GM19397 (cell line): ENCODE data around the gene SLC6A13.
"Not testable (repeated sequence)": the region's sequence is repeated elsewhere in the genome, so short reads cannot be mapped to it uniquely, and the experiment has no call there.

Experiments
- ATAC-seq: cut with Tn5 transposase; IDR thresholded peaks from one replicate; pipeline ENCODE4 v1.9.1; 2021; ENCODE audit warnings: mild to moderate bottlenecking, moderate library complexity; ENCODE audit not compliant: unreplicated experiment

SLC6A13 gene

DNA sequence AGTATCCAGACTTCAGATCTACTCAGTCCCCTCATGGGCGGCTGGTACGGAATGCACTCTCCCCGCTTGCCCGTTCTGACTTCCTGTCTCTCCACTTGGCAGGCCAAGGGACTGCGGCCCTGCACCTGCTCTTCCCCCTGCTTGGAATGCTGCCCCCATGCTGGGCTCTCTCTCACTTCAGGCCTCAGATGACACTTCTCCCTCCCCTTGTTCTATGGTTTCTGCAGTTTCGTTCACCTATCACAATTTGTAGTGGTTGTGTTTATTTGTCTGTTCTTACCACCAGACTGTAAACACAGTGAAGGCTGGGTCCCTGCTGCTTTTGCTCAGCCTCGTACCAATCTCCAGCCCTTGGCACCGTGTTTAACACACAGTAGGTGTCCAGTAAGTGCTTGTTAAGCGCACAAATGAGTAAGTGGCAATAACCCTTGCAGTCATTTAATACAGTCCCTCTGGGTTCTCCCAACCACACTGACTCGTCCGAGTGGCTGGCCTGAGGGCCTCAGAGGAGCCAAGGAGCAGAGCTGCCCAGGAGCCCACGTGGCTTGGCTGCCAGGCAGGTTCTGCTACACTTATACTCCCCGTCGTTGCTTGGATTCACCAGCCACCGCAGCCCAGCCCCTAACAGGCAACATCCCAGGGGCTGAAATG lies 60.4 kb downstream of the SLC6A13 start:
- ATAC-seq: no peak

DNA sequence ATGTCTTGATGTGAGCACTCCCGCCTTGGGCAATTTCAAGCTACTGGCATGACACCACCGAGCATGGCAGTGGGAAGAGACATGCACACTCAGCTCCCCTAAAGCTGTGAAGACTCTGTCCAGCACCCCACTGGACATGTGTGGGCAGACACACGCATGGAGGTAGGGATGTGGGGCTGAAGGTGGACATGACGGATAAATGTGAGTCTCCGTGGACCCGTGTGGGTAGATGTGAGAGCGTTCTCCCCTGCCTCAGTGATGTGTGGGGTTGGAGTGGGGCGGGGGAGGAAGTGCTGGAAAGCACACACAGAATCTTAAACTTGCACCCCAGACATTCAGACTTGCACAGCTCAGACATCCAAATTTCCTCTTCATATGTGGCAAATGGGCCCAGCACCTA lies 61.3 kb downstream of the SLC6A13 start:
- no peak for ATAC-seq

DNA sequence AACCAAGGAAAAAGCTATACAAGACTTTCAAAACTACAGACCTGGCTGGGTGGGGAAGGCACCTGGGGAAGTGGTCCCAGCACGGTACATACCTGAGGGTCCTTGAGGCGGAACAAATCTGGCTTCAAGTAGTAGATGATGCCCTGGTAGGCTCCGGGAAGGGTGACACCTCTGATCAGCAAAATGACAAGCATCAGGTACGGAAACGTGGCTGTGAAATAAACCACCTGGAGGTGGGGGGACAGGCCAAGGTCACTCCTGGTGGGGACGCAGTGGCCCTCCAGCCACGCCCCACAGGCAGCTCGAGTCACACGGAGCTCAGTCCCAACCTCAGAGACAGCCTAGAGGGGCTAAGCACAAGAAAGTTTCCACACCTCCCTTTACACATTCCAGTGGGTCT lies 63.9 kb downstream of the SLC6A13 start:
- no peak for ATAC-seq

DNA sequence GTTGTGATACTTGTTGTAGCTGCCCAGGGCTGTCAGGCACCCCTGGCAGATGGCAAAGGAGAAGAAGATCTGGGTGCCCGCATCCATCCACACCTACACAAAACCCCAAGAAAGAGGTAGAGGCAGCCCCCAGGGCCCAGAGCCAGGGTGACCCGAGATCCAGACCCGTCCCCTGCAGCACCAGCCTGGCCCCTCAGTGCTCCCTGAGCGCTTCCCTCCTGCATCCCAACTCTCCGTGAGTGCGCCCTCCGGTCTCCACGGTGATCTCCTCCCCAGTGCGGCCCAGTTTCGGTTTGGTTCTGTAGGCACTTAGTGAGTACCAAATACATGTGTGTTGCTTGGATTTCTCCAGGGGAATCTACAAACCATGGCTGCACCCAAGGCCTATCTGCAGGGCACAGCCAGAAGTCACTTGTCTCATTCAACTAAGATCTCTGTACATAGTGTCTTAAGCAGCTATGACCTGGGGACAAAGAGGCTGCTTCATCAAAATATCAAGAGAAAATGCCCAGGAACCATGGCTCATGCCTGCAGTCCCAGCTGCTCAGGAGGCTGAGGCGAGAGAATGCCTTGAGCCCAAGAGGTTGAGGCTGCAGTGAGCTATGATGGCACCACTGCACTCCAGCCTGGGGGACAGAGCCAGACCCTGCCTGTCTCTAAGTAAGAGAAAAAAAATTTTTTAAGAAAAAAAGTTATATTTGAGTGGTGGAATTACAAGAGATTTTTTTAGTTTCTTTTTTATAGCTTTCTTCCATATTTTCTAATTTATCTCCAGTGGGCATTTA lies 64.5 kb downstream of the SLC6A13 start:
- ATAC-seq: no peak

DNA sequence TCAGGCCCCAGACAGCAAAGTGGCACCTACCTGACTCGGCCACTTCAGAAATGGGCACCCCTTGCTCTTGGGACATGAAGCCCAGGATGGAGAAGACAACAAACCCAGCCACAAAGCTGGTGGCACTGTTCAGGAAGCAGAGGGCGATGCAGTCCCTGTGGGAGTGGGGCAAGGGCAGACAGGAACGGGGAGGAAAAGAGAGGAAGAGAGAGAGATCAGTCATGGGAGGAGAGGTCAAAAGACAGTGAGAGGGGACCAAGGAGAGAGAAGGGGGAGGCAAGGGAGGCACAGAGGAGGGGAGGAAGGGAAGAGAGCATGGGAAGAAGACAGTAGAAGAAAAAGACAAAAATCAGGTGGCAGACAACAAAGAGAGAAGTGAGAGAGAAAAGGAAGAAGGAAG lies 65.3 kb downstream of the SLC6A13 start:
- no peak for ATAC-seq

DNA sequence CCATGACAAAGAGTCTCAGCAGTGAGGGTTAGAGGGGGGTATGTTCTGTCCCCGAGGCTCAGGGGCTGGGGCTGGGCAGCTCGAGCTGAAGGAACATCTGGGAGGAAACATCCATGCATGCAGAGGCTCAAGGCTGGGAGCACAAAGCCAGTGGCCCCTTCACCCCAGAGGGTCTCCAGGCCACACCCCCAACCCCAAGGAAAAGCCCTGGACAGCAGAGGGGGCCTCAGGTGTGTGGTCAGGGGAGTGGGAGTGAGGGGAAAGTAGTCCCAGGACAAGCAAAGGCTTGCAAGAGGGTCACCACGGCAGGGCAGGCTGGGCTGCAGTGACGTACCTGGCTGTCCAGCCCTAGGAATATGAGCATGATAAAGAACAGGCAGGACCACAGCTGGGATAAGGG lies 66.2 kb downstream of the SLC6A13 start:
- ATAC-seq: no peak

DNA sequence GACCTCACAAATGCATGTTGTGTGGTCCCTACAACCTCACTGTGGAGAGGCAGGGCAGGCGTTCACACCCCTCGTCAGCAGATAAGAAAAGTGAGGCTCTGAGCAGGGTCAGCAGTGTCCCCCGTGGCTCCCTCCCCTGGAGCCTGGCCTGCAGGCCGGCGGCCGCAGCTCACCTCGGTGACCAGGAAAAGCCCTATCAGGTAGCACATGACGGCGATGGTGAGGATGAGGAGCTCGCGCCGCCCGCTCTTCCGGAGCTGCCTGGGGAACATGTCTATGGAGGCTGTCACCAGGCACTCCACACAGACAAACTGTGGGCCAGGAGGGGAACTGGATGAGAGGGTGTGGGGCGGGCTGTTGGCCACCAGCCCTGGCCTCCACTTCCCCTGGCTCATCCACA lies 66.7 kb downstream of the SLC6A13 start:
- no peak for ATAC-seq

DNA sequence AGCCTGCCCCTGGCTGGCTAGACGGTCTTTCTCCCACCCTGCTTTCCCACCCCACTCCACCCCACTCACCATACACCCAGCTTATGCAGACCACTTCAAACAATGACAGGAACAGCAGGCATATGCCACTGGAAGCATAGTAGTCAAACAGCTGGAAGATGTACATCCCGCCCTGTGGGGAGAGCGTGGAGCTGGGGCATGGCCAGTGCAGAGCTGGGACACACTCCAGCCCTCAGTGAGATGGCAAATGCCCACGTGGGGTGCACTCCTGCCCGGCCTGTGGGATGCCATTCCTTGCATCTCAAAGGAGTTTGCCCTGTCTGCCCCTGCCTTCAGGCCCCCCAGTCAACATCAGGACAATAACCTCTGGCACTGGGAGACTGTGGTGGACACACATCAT lies 67.5 kb downstream of the SLC6A13 start:
- ATAC-seq: no peak

DNA sequence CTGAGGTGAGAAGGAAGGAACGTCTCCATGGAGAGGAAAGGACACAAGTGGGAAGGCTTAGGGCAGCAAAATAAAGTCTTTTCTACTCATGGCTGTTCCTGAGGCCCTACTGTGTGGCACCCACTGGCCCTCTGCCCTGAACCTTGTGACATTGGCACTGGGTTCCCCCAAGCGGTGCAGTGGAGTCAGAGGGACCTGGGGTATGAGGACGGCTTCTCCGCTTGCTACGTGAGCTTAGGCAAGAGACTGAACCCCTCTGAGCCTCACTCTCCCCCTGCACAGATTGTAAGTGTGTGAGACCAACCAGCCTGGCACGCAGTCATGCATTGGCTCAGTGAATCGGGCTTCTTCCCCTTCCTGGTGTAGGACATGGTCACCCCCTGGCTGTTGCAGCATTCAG lies 68.4 kb downstream of the SLC6A13 start:
- no peak for ATAC-seq

DNA sequence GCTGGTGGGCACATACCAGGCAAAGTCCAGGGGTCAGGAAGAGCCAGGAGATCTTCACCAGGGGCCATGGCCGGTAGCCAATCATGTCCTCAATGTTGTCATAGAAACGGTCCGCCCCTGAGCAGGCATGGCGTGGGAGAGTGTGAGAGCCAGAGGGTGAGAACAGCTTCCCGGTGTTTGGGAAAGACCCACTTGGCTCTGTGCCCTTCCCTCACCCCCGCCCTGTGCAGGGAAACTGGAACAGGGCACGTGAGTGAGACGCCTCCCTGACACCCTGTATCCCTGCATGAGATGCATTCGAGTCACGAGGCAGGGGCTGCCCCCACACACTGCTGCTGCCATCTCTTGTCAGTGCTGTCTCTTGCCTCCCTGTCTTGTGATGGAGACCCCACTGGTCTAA lies 69.4 kb downstream of the SLC6A13 start:
- no peak for ATAC-seq

DNA sequence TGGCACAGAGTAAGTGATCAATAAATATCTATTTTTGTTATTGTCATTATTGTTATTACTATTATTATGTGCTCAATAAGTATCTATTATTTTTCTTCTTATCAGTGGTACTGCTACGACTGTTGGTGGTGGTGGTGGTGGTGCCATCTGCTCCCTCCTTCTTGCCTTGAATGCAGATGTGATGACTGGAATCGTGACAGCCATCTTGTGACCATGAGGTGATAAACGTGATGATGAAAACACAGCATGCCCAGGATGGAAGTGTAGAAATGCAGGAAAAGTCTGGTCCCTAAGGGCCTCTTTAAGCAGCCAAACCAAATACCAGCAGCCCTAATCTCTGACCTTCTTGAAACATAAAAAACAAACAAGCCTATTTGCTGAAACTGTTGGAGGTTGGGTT lies 71.1 kb downstream of the SLC6A13 start:
- no peak for ATAC-seq

DNA sequence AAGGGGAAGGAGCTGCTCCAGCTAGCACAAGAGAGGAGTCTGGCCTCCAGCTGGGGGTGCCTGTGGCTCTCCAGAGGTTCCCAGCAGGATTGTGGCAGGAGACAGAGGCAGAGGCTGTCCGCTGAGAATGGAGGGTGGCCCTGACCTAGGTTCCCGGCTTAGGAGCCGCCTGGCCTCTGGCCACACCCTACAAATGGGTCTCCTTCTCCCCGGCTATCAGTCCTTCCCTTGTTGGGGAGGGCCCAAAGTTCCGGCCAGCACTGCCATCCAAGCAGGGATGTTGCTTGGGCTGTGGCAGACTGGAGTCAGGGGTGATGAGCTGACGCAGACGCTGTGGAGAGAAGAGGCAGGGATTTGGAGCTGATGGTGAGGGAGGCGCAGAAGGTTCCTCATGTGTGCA lies 71.8 kb downstream of the SLC6A13 start:
- ATAC-seq: no peak

DNA sequence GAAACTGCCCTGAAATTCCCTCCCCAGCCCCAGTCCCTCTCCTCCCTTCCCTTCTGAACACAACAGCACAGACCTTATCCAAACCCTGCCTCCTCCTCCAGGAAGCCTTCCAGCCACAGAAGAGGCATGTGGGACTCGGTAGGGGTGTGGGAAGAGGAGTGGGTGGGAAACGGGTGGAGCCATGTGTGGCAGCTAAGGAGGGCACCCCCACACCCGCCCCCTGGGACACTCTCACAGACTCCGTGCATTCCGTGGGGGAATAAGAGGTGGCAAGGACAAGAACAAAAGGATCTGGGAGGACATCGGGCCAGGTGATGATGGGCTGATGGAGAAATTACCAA lies 73.0 kb downstream of the SLC6A13 start:
- no peak for ATAC-seq

DNA sequence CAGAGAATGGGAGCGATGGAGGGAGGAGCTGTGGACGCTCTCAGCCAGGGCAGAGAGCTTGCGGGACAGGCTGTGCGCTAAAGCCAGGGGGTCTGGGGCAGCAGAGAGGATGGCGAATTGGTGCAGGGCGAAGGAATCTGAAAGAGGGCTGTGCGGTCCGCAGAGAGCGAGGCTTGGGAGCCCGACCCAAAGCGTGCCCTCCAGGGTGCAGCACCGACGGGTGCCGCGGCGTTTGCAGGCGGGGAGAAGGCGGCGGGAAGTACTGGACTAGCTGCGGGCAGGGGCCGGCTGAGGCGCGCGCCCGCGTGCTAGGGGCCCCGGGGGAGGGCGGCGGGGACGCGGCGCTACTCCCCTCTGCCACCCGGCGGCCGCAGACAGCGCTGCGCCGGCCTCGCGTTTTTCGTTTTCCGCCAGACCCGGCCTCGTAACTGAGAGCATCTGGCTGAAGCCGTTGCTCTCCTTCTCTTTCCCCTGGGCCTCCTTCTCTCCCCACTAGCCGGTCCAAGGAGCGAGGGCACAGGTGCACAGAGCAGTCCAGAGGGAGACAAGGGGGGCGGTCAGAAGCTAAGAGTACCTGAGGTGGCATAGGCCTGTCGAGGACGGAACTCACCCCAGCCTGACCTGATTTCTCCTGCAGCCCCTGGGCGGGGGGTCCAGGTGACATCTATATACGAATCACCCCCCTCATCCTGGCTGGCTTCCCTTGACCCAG lies 73.6 kb downstream of the SLC6A13 start:
- peak; percentile 64 for ATAC-seq

DNA sequence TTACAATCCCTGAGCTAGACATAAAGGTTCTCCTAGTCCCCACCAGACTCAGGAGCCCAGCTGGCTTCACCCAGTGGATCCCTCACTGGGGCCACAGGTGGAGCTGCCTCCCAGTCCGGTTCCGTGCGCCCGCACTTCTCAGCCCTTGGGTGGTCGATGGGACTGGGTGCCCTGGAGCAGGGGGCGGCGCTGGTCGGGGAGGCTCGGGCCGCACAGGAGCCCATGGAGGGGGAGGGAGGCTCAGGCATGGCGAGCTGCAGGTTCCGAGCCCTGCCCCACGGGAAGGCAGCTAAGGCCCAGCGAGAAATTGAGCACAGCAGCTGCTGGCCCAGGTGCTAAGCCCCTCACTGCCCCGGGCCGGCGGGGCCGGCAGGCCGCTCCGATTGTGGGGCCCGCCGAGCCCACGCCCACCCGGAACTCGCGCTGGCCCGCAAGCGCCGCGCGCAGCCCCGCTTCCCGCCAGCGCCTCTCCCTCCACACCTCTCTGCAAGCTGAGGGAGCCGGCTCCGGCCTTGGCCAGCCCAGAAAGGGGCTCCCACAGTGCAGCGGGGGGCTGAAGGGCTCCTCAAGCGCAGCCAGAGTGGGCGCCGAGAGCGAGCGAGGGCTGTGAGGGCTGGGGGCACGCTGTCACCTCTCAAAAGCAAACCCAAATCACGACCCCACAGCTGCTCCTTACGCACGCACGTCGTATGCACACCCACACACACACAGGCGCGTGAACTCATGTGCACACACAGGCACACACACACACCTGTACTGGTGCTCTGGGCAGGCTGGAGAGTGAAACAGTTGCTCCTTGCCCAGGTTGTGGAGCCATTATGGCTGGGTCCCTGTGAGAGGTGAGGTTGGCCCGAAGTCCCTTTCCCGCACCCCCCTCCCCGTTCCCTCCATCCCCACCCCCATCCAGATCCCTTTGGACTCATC lies 74.4 kb downstream of the SLC6A13 start:
- not testable (repeated sequence) for ATAC-seq

DNA sequence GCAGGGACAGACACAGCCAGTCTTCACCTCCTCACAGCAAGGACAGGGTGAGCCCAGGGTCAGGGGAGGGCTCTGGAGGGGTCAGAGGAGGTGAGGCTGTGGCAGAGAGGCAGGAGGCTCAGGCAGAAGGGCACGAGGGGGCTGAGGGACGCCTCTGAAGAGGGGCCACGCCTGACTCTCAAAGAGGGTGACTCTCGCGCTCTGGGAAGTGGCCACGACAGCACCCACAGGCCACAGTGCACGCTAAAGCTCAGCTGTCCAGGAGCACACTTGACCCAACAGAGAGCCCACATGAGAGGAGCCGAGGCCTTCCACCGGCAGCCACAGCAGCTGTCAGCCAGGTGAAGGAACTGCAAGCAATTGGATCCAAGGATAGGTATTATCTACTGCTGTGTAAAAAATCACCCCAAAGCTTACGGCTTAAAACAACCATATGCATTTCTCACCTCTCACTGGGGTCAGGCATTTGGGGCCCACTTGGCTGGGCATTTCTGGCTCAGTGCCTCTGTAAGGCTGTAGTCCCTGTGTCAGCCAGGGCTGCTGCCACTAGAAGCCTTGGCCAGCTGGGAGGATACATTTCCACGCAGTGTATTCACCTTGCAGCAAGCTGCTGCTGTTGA lies 76.5 kb downstream of the SLC6A13 start:
- ATAC-seq: no peak

DNA sequence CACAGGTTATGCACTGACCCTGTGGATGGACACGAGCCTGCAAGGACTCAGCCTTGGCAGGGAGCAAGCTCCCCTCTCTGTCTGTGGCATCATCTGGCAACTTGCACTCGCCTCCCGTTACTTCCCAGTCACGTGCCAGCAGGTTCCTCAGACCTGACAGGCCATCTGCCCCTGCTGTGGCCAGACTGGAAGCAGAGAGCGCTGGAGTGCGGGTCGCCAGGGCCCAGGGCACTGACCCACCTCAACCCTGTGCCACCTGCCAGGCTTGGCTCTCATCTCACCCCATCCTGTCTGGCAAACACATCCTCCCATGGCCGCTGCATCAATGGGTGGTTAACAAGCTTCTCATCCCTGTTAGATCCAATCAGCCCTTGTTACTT lies 77.1 kb downstream of the SLC6A13 start:
- ATAC-seq: no peak

DNA sequence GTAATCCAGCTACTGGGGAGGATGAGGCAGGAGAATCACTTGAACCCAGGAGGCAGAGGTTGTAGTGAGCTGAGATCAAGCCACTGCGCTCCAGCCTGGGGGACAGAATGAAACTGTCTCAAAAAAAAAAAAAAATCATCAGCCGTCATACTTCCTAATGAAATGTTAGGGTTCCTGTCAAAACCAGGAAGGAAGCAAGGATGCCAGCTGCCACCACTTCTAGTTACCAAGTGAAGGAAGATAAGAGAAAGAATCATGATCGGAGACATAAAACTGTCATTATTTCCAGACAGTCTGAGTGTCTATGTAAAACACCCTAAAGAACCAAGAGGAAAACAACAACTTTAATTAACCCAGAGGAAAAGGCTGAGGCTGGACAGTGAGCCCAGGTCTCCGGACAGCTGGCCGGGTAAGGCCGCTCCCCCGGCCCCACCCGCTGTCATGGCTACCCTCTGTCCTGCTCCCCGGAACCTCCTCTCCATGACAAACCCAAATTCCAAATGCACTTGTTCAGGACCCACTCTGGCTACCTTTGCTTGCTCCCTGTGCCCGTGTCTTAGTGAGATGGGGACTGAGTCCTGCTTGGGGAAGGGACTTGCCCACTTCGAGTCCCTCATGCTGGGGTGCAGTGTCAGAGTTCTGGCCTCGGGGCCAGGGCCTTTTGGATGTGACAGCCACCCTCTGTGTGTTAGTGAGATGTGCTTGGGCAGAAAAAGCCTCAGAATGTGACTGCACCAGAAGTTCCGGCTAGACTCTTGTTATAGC lies 77.6 kb downstream of the SLC6A13 start:
- ATAC-seq: no peak

DNA sequence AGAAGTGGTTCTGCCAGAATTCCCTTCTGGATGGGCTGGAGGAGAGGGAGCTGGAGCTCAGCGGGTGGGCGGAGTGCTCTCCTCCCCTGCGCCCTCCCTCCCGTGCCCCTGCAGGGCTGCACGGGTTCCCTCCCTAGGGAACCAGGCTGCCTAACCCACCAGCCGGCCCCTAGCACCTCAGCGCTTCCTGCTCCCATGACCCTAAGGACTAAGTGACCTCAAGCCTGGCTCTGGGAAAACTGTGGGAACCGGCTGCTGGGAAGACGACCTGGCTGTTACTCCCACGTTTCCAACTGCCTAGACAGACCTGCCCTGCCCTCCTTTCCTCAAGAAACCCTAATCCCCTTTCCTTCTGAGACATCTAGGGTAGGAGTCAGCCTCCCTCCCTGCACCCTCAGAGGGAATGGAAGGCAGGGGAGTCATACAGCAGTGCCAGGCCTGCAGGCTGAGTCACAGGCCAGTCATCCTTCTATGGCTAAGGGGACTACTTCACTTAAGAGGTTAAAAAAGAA lies 80.2 kb downstream of the SLC6A13 start:
- ATAC-seq: no peak

DNA sequence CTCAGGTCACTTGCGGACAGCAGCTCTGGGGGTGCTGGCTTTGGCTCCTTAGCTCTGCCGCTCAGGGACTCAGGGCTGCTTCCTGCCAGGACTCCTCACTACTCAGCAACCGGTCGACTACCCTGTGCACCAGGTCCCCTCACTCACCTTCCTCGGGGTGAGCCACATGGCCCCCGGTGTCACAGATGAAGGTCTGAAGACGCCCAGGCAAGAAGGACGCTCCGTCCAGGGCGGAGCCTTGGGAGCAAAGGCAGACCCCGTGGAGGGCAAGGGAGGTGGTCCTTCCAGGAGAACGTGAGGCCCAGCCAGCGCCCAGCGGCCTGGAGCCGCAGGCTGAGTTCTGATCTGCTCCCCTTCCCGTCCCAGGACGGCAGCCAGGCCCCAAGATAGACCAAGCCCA lies 80.7 kb downstream of the SLC6A13 start:
- no peak for ATAC-seq
